Endodermal cell (in vitro differentiated cells): ENCODE data around the gene DHRS7B. TPM values are rescaled to one million over a fixed set of nuclear protein-coding genes. Genes with fewer than 3 reads are reported as not detected.

Experiments used
- DNase-seq: peaks from one replicate; pipeline ENCODE4 v3.0.0-alpha.2; 2017
- H3K27ac ChIP-seq: 2 replicates; pipeline ENCODE4 v1.5.1; 2013; ENCODE audit warnings: mild to moderate bottlenecking, low read depth, low read length, moderate library complexity
- H3K27me3 ChIP-seq: 2 replicates; pipeline ENCODE4 v1.6.1; 2013; ENCODE audit warnings: mild to moderate bottlenecking, low read length, moderate library complexity; ENCODE audit not compliant: insufficient read depth, control insufficient read depth, poor library complexity, severe bottlenecking
- H3K36me3 ChIP-seq: 2 replicates; pipeline ENCODE4 v1.7.0; 2013; ENCODE audit warnings: mild to moderate bottlenecking, low read length, moderate library complexity; ENCODE audit not compliant: control insufficient read depth, insufficient read depth
- H3K4me1 ChIP-seq: one replicate; pipeline ENCODE4 v1.7.0; 2013; ENCODE audit warnings: low read length; ENCODE audit not compliant: control insufficient read depth, insufficient read depth
- H3K4me3 ChIP-seq: 2 replicates; pipeline ENCODE4 v1.5.1; 2013; ENCODE audit warnings: mild to moderate bottlenecking, low read length, moderate library complexity
- H3K9ac ChIP-seq: 2 replicates; pipeline ENCODE4 v1.6.1; 2013; ENCODE audit warnings: mild to moderate bottlenecking, low read length, moderate library complexity; ENCODE audit not compliant: poor library complexity, severe bottlenecking; ENCODE audit errors: extremely low read depth
- H3K9me3 ChIP-seq: 2 replicates; pipeline ENCODE4 v1.6.1; 2013; ENCODE audit warnings: mild to moderate bottlenecking, low read length, moderate library complexity; ENCODE audit not compliant: control insufficient read depth
- H3K27ac Mint-ChIP-seq: 2 replicates; pipeline ENCODE4 v1.8.0; 2020; ENCODE audit warnings: mixed read lengths
- H3K27me3 Mint-ChIP-seq: 2 replicates; pipeline ENCODE4 v1.8.0; 2021; ENCODE audit warnings: mild to moderate bottlenecking, mixed read lengths; ENCODE audit not compliant: insufficient read depth
- H3K36me3 Mint-ChIP-seq: 2 replicates; pipeline ENCODE4 v1.8.0; 2020; ENCODE audit warnings: low read depth, mixed read lengths
- H3K4me1 Mint-ChIP-seq: 2 replicates; pipeline ENCODE4 v1.8.0; 2020; ENCODE audit warnings: mixed read lengths
- H3K4me3 Mint-ChIP-seq: 2 replicates; pipeline ENCODE4 v1.8.0; 2020; ENCODE audit warnings: mild to moderate bottlenecking, moderate library complexity, mixed read lengths
- H3K9me3 Mint-ChIP-seq: 2 replicates; pipeline ENCODE4 v1.8.0; 2020; ENCODE audit warnings: mild to moderate bottlenecking, mixed read lengths
- WGBS, 2 experiments: methylation state at CpG; one replicate each; pipeline versions ENCODE4 v1.1.5 to v1.1.7; 2013; ENCODE audit warnings: missing lambda C conversion rate in 2 of 2, mixed read lengths in 1 of 2; ENCODE audit not compliant: insufficient coverage in 1 of 2, insufficient read length in 1 of 2; 5-methylcytosine and 5-hydroxymethylcytosine counted together
- total RNA-seq, 2 donors: library from RNA; stranded (reverse); fragmentation: NEBNext Ultra II Directional in 1 of 2; extraction: Animal tissue kit (Norgen Biotek cat#: 25700) in 1 of 2; gene quantifications; 2 replicates in 1 of 2; 3 replicates in 1 of 2; pipeline ENCODE4 v1.2.1, GENCODE V29; 2021
- TF ChIP-seq, protein P1 (sequence below): fragments of 200-600 bp; sonication (generic); conservative IDR thresholded peaks from 2 replicates; pipeline ENCODE4 v1.5.0; 2021; ENCODE audit warnings: antibody characterized with exemption, mild to moderate bottlenecking

Gene DHRS7B
- total RNA-seq, 2 donors from 2014 or later, result 20.8 to 24.2 TPM

DNA sequence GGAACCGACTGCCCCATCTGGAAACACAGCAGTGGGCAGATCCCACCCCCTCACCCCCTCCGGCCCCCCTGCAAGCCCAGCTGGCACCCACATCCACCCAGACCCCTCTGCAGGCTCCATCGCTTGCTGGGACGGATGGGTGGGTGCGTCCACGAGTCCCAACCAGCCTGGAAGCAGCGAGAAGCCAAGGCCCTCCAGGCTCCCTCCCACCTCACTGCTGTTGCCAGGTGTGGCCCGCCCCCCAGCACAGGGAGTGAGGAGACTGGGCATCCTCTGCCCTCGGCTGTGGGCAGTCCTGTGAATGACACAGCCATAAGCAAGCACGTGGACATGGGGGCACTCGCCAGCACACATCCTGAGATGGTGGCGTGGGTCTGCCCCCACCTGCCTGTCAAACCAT, 75.7 kb downstream of the DHRS7B start:
- TF ChIP-seq, protein P1, sequence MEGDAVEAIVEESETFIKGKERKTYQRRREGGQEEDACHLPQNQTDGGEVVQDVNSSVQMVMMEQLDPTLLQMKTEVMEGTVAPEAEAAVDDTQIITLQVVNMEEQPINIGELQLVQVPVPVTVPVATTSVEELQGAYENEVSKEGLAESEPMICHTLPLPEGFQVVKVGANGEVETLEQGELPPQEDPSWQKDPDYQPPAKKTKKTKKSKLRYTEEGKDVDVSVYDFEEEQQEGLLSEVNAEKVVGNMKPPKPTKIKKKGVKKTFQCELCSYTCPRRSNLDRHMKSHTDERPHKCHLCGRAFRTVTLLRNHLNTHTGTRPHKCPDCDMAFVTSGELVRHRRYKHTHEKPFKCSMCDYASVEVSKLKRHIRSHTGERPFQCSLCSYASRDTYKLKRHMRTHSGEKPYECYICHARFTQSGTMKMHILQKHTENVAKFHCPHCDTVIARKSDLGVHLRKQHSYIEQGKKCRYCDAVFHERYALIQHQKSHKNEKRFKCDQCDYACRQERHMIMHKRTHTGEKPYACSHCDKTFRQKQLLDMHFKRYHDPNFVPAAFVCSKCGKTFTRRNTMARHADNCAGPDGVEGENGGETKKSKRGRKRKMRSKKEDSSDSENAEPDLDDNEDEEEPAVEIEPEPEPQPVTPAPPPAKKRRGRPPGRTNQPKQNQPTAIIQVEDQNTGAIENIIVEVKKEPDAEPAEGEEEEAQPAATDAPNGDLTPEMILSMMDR, result no peak
- peaks cover 19% of the 10 kb centered on the region for H3K36me3 Mint-ChIP-seq
- DNase-seq, result no peak
- H3K36me3 ChIP-seq, result peaks cover 24% of the 10 kb centered on the region
- H3K4me3 ChIP-seq, result no peak overlapping the region
- no peak overlapping the region for H3K27ac ChIP-seq
- 92 to 100% methylated on average over 3 to 12 of the region's 12 CpGs for WGBS, 2 experiments
- no peak overlapping the region for H3K9ac ChIP-seq
- H3K27me3 Mint-ChIP-seq, result no peaks in the 10 kb centered on the region
- H3K27me3 ChIP-seq, result no peaks in the 10 kb centered on the region
- no peak overlapping the region for H3K4me3 Mint-ChIP-seq
- H3K27ac Mint-ChIP-seq, result no peak overlapping the region
- peaks cover 34% of the 10 kb centered on the region for H3K4me1 Mint-ChIP-seq
- H3K9me3 Mint-ChIP-seq, result no peaks in the 10 kb centered on the region
- H3K9me3 ChIP-seq, result no peaks in the 10 kb centered on the region
- H3K4me1 ChIP-seq, result peaks cover 10% of the 10 kb centered on the region

GRCh38 chr17:21204935-21205334, 78.2 kb downstream of the DHRS7B start:
- Histone ChIP-seq H3K27ac (no peak overlapping the region), H3K36me3 (peaks cover 29% of the 10 kb centered on the region), H3K9me3 (no peaks in the 10 kb centered on the region), H3K9ac (no peak overlapping the region), H3K4me1 (peaks cover 7% of the 10 kb centered on the region), H3K4me3 (no peak overlapping the region), H3K27me3 (no peaks in the 10 kb centered on the region)
- H3K4me1 Mint-ChIP-seq, result peaks cover 25% of the 10 kb centered on the region
- no peaks in the 10 kb centered on the region for H3K9me3 Mint-ChIP-seq
- H3K4me3 Mint-ChIP-seq, result no peak overlapping the region
- peak; percentile 65 for DNase-seq
- TF ChIP-seq, protein P1, result no peak
- H3K27me3 Mint-ChIP-seq, result no peaks in the 10 kb centered on the region
- peaks cover 14% of the 10 kb centered on the region for H3K36me3 Mint-ChIP-seq
- H3K27ac Mint-ChIP-seq, result peak overlapping the region; percentile 36
- WGBS, 2 experiments, result 85 to 100% methylated on average over 1 to 9 of the region's 9 CpGs

DNA sequence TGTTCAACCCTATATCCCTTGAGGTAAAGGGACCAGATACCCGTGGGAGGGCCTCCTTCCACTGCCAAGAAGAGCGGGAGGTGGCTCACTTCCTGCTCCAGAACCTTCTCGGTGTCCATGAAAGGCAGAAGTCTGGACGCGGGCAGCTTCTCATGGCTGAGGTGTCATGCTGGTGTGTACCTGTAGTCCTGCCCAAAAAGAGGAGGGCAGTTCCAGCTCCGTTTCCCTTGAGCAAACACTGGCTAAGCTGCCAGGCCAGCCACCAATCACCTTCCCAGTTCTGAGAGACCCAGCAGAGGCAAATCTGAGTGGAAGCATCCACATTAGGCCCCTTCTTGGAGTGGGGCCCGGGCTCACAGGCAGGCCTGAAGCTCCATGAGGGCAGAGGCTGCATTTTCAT, 81.6 kb downstream of the DHRS7B start:
- Mint-ChIP-seq H3K4me3 (no peak overlapping the region), H3K27me3 (no peaks in the 10 kb centered on the region), H3K27ac (no peak overlapping the region), H3K36me3 (peaks cover 23% of the 10 kb centered on the region), H3K9me3 (no peaks in the 10 kb centered on the region), H3K4me1 (peaks cover 26% of the 10 kb centered on the region)
- WGBS, 2 experiments, result 95 to 96% methylated on average over 6 to 7 of the region's 7 CpGs
- no peak overlapping the region for H3K4me3 ChIP-seq
- no peak for DNase-seq
- TF ChIP-seq, protein P1, result no peak
- no peaks in the 10 kb centered on the region for H3K27me3 ChIP-seq
- no peaks in the 10 kb centered on the region for H3K9me3 ChIP-seq
- no peak overlapping the region for H3K27ac ChIP-seq
- H3K4me1 ChIP-seq, result peaks cover 14% of the 10 kb centered on the region
- H3K9ac ChIP-seq, result no peak overlapping the region
- peaks cover 36% of the 10 kb centered on the region for H3K36me3 ChIP-seq
